Esophagus muscularis mucosa (tissue), 4 donors: ENCODE results near the gene ASCL2. TPM values are rescaled to one million over a fixed set of nuclear protein-coding genes. Genes with fewer than 3 reads are reported as not detected.

Experiments
- DNase-seq: peaks from one replicate; pipeline ENCODE4 v3.0.0-alpha.2; 2017; ENCODE audit errors: extremely low spot score
- H3K27ac ChIP-seq, 4 donors: fragments of 200-600 bp; sonication (generic); replicated peaks in 1 of 4; 1 replicate in 3 of 4; 2 replicates in 1 of 4; pipeline ENCODE4 v1.5.1; 2016 to 2019; ENCODE audit warnings: mild to moderate bottlenecking in 1 of 4
- H3K27me3 ChIP-seq, 4 donors: fragments of 200-600 bp; sonication (generic); one replicate each; pipeline versions ENCODE4 v1.5.1 to v1.6.0; 2016 to 2019
- H3K36me3 ChIP-seq, 4 donors: fragments of 200-600 bp; sonication (generic); one replicate each; pipeline ENCODE4 v1.5.1; 2016 to 2019
- H3K4me1 ChIP-seq, 4 donors: fragments of 200-600 bp; sonication (generic); one replicate each; pipeline ENCODE4 v1.5.1; 2016 to 2019
- H3K4me3 ChIP-seq, 4 donors: fragments of 200-600 bp; sonication (generic); 1 replicate in 2 of 4; 2 replicates in 2 of 4; pipeline ENCODE4 v1.5.1; 2016 to 2019; ENCODE audit warnings: mild to moderate bottlenecking in 4 of 4, moderate library complexity in 1 of 4
- H3K9me3 ChIP-seq, 4 donors: fragments of 200-600 bp; sonication (generic); 1 replicate in 3 of 4; 2 replicates in 1 of 4; pipeline ENCODE4 v1.5.1; 2016 to 2019
- CTCF ChIP-seq, 3 experiments: fragments of 200-600 bp in 2 of 3; fragments of 450-650 bp in 1 of 3; sonication (generic) in 2 of 3; IDR thresholded peaks; one replicate each; pipeline ENCODE4 v1.5.1; 2017 to 2019; ENCODE audit warnings: antibody characterized with exemption in 3 of 3, mild to moderate bottlenecking in 2 of 3, moderate library complexity in 1 of 3
- EP300 ChIP-seq: sonication (generic); formaldehyde crosslinking; IDR thresholded peaks from one replicate; pipeline ENCODE4 v1.6.1; 2017; ENCODE audit warnings: antibody characterized with exemption
- POLR2A ChIP-seq: fragments of 450-650 bp; IDR thresholded peaks from one replicate; pipeline ENCODE4 v1.6.1; 2017; ENCODE audit warnings: antibody characterized with exemption, moderate library complexity, mild to moderate bottlenecking, low read depth
- POLR2AphosphoS5 ChIP-seq, 2 donors: sonication (generic); formaldehyde crosslinking; IDR thresholded peaks; one replicate each; pipeline ENCODE4 v1.6.1; 2017; ENCODE audit warnings: antibody characterized with exemption in 2 of 2
- WGBS: methylation state at CpG from one replicate; pipeline ENCODE4 v1.1.5; 2018; 5-methylcytosine and 5-hydroxymethylcytosine counted together
- intact Hi-C: fragments of 100-400 bp; cut with DNase I; formaldehyde crosslinking; loops from one replicate; pipeline ENCODE4 v1.15.1; 2023
- total RNA-seq, 4 donors: library from RNA; depleted of rRNA; stranded (reverse); fragments of >200 nt; gene quantifications; one replicate each; pipeline versions ENCODE4 v1.1.0 to v1.2.1, GENCODE V29; 2016

ASCL2 gene
- total RNA-seq, 4 donors from 2014 or later = 0.32 to 0.83 (median 0.42) TPM; not detected in 1

GRCh38 chr11:2266586-2267305, 3.6 kb downstream of the ASCL2 start:
- no peaks in the 10 kb centered on the region for H3K9me3 ChIP-seq
- intact Hi-C loops = no loop called here
- TF ChIP-seq EP300 (no peak), POLR2AphosphoS5 (IDR thresholded peaks at IDR 0.05) (no peak), POLR2A (no peak)
- peaks cover 0 to 67% (median 31%) of the 10 kb centered on the region in 4 donors for H3K27me3 ChIP-seq
- H3K27ac ChIP-seq = no peak overlapping the region
- no peak overlapping the region for H3K4me3 ChIP-seq
- 91% methylated on average over 26 of the region's 26 CpGs for WGBS
- DNase-seq = peak; percentile 86
- peaks cover 21 to 30% (median 28%) of the 10 kb centered on the region in 4 donors for H3K4me1 ChIP-seq
- H3K36me3 ChIP-seq = no peaks in the 10 kb centered on the region

DNA sequence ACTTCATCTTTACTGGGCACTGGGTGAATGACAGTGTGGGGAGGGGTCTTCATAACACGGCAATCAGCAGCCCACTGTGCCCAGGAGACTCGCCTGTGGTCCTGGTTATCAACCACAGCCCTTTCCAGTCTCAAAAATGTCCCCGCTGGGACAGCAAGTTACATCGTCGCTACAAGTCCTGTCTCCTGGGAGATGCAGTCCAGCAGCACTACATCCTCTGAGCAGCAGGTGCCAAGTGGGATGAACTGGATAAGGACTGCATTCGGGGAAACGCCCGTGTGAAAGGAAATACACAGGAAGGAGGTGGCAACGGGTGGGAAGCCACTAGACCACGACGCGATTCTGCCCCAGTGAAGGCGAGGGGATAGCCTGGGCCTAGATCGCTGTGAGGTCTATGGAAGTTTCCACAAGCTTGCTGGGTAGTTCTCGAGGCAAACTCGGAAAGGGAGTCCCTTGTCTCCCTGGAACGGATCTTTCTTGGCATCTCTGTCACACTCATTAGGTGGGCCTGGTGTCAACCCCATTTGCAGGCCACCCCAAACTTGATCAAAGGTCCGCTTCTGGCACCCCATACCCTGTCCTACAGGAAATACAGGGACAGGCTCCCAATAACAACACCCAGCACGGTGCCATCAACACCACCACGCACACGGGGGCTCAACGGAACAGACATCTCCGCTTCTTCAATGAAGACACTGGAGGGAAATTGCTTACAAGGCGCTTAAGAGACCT, 4.4 kb downstream of the ASCL2 start:
- intact Hi-C loops = no loop called here
- H3K4me1 ChIP-seq = peaks cover 21 to 26% (median 26%) of the 10 kb centered on the region in 4 donors
- no peak overlapping the region for H3K27ac ChIP-seq
- H3K27me3 ChIP-seq = peaks cover 0 to 67% (median 24%) of the 10 kb centered on the region in 4 donors
- H3K9me3 ChIP-seq = no peaks in the 10 kb centered on the region
- peak; percentile 70 for DNase-seq
- 83% methylated on average over 13 of the region's 24 CpGs for WGBS
- no peak overlapping the region for H3K4me3 ChIP-seq
- H3K36me3 ChIP-seq = no peaks in the 10 kb centered on the region
- TF ChIP-seq EP300 (no peak), CTCF (IDR thresholded peaks at IDR 0.05) (no peak), POLR2A (no peak), POLR2AphosphoS5 (IDR thresholded peaks at IDR 0.05) (no peak)

GRCh38 chr11:2265396-2265795, 5.0 kb downstream of the ASCL2 start:
- DNase-seq = peak; percentile 90
- no peak overlapping the region for H3K27ac ChIP-seq

DNA sequence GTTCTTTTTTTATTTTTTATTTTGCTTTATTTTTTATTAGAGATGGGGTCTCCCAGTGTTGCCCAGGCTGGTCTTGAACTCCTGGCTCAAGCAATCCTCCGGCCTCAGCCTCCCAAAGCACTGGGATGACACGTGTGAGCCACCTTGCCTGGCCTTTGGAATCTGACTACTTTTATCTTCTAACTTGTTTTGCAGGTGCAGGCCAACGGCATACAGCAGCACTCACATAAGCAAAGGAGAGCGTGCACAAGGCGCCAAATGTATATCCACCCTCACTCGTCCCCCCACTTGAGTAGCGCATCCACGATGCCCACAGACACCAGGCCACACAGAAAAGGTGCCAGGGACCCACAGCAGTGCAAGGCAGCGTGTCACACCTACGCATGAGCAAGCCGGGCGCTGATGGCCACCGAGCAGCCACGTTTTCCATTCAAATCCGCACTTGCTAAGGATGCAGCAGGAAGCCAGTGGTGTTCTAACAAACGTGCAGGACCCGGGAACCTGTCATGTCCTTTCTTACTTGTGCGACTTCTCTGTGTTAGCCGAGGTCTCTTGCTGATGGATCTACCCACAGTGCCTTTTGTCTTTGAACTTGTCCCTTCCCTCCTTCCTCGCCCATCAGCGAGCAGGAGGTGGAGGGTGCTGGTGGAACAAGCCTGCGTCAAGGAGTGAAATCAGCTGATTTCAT, 5.9 kb downstream of the ASCL2 start:
- Histone ChIP-seq H3K9me3 (no peaks in the 10 kb centered on the region), H3K36me3 (no peaks in the 10 kb centered on the region), H3K27ac (no peak overlapping the region), H3K4me3 (no peak overlapping the region), H3K27me3 (peaks cover 0 to 65% (median 10%) of the 10 kb centered on the region in 4 donors), H3K4me1 (peaks cover 10 to 11% (median 11%) of the 10 kb centered on the region in 4 donors)
- DNase-seq = peak; percentile 79
- 88% methylated on average over 22 of the region's 22 CpGs for WGBS
- intact Hi-C loops = no loop called here
- no peak for TF ChIP-seq POLR2A
- TF ChIP-seq EP300 = no peak
- TF ChIP-seq CTCF (IDR thresholded peaks at IDR 0.05) = no peak
- no peak for TF ChIP-seq POLR2AphosphoS5 (IDR thresholded peaks at IDR 0.05)

More at GRCh38 chr11:2265396-2265795, 5.0 kb downstream of the ASCL2 start:
- no peaks in the 10 kb centered on the region for H3K36me3 ChIP-seq
- intact Hi-C loops = no loop called here
- no peak overlapping the region for H3K4me3 ChIP-seq
- peaks cover 19 to 20% (median 19%) of the 10 kb centered on the region in 4 donors for H3K4me1 ChIP-seq
- no peaks in the 10 kb centered on the region for H3K9me3 ChIP-seq
- 69% methylated on average over 2 of the region's 2 CpGs for WGBS
- no peak for TF ChIP-seq POLR2AphosphoS5 (IDR thresholded peaks at IDR 0.05)
- peaks cover 0 to 67% (median 17%) of the 10 kb centered on the region in 4 donors for H3K27me3 ChIP-seq

GRCh38 chr11:2263724-2264360, 6.5 kb downstream of the ASCL2 start:
- intact Hi-C loops = no loop called here

More at GRCh38 chr11:2263724-2264360, 6.5 kb downstream of the ASCL2 start:
- H3K27ac ChIP-seq = no peak overlapping the region
- peaks cover 0 to 58% (median 4%) of the 10 kb centered on the region in 4 donors for H3K27me3 ChIP-seq
- no peaks in the 10 kb centered on the region for H3K9me3 ChIP-seq
- TF ChIP-seq POLR2A (no peak), CTCF (IDR thresholded peaks at IDR 0.05) (no peak), EP300 (no peak), POLR2AphosphoS5 (IDR thresholded peaks at IDR 0.05) (no peak)
- DNase-seq = peak; percentile 66
- no peaks in the 10 kb centered on the region for H3K36me3 ChIP-seq
- peaks cover 4 to 5% (median 4%) of the 10 kb centered on the region in 4 donors for H3K4me1 ChIP-seq
- WGBS = 88% methylated on average over 9 of the region's 13 CpGs
- no peak overlapping the region for H3K4me3 ChIP-seq
